HG03159 (cell line): ENCODE data around the gene PARL.

Source experiments
- ATAC-seq: cut with Tn5 transposase; IDR thresholded peaks from one replicate; pipeline ENCODE4 v1.9.1; 2021; ENCODE audit warnings: mild to moderate bottlenecking, moderate library complexity; ENCODE audit not compliant: unreplicated experiment

Gene PARL

DNA sequence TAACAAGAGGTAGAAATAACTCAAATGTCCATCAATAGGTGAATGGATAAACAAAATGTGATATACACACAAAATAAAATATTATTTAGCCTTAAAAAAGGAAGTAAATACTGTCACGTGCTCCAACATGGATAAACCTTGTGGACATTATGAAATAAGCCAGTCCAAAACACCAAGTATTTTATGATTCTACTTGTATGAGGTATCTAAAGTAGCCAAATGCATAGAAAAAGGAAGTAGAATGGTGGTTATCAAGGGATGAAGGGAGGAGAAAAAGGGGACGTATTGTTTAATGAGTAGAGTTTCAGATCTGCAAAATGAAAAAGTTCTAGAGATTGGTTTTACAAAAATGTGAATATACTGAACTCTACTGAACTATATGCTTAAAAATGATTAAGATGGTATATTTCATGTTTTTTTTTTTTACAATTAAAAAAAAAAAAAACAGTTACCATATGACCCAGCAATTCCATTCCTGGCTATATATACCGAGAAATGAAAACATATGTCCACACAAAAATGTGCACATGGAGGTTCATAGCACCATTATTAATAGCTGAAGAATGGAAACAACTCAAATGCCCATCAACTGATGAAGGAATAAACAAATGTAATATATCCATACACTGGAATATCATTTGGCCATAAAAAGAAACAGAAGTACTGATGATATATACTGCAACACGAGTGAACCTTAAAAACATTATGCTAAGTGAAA is 30.2 kb downstream of the PARL start:
- ATAC-seq = no peak

DNA sequence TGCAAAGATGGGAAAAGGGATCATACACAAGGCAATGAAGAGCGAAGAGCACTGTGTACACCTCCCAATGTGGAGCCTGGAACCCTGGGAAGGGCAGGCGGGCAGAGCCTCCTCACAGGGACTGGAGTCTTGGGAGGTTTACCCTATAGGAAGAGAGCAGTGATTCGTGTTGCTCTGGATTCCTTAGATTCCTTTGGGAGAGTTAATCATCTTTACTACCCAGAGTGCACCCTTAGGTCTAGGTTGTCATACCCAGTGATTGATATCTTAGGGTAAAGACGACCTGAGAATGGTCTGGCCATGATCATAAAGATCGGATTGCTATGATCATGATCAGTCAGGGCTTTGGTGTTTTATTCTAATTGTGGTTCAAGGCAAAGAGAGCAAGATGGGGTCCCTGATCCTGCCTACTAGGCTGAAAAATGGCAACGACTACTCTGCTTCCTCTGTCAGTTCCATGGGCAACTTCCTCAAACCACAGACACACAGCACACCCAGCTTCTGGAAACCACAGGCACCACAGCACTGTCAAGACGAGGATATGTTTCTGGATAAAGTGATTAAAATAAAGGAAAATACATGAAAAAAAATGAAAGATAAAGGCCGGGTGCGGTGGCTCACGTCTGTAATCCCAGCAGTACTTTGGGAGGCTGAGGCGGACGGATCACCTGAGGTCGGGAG is 38.9 kb downstream of the PARL start:
- ATAC-seq = no peak

DNA sequence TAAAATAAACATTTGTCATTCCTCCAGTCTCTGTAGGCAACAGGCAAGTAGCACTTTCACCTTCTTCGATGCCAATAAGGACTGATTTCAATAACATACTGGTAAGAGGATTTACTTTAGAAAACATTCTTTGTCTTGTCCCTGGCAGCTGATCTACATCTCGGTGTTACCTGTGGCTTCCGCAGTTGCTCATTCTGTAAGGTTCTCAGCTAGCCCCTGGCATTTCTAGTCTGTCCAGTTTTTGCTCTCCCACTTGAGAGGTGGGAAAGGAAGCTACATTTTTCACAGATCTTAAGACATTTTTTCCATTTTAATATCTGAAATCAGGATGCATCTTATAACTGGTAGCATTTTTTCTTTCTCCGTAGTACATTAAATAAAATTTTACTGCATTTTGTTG is 39.6 kb downstream of the PARL start:
- ATAC-seq = no peak

DNA sequence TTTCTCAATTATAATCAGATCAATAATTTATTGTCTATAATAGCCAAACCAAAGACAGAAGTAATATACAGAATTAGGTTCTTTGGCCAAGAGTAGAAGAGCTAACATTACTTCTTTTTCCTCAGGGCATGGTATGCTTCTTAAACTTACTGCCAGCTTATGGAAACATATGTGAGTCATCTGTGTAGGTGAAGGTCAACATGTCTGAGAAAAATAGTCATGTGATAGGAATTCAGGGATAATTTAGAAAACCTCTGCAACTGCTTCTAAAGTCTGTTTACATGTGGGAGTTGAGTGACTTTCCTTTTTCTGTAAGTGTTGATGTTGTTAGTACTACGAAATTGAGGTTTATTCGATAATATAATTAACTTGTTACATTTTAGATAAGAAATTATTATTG is 40.1 kb downstream of the PARL start:
- ATAC-seq = no peak

DNA sequence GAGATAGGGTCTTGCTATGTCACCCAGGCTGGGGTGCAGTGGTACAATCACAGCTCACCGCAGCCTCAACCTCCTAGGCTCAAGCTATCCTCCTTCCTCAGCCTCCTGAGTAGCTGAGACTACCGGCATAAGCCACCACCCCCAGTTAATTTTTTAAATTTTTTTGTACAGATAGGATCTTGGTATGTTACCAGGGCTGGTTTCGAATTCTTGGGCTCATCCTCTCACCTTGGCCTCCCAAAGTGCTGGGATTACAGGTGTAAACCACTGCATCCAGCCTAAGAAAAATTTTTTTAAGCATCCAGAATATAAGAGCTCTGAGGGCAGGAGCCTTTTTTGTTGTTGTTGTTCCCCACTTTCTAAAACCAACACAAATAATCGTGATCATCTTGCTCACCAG is 44.9 kb downstream of the PARL start:
- ATAC-seq = no peak

DNA sequence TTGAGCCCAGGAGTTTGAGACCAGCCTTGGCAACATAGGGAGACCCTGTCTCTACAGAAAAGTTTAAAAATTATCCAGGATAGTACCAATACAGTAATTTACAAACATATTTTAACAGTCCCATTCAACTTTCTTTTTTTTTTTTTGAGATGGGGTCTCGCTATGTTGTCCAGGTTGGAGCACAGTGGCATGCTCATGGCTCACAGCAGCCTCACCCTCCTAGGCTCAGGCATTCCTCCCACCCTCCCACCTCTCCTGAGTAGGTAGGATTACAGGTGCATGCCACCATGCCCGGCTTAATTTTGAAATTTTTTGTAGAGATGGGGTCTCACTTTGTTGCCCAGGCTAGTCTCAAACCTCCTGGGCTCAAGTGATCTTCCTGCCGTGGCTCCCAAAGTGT is 46.8 kb downstream of the PARL start:
- no peak for ATAC-seq

DNA sequence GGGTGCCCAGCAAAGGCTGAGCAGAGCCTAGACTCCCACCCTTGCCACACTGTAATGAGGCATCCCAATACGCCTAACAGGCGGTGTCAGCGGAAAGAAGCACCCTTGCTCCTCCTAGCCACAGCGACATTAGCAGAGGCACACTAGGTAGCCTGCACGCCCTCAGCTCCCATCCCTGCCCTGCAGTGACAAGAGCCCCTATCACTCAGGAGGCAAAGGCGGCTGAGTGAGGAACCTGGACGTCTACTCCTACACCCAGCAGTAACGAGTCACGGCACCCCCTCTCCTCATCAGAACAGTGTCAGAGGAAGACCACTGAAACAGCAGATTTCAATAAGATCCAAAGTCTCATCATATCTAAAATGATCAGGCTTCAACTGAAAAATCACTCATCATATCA is 47.3 kb downstream of the PARL start:
- no peak for ATAC-seq

DNA sequence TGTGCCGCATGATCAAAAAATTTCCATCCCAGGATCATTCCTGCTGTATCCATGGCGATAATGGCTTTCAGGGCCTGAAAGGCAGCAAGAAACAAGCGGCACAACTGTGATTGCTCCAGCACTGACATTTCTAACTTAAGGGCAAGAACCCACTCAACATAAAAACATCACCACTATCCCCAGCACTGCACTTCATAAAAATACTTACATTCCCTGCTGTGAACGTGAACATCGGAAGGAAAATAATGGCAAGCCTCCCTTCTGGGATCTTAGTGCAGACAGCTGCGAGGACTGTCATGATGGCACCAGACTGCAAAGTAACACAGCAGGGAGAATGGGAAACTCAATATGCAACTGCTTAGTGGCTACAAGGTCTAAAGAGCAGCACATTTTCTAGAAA is 51.2 kb downstream of the PARL start:
- no peak for ATAC-seq

DNA sequence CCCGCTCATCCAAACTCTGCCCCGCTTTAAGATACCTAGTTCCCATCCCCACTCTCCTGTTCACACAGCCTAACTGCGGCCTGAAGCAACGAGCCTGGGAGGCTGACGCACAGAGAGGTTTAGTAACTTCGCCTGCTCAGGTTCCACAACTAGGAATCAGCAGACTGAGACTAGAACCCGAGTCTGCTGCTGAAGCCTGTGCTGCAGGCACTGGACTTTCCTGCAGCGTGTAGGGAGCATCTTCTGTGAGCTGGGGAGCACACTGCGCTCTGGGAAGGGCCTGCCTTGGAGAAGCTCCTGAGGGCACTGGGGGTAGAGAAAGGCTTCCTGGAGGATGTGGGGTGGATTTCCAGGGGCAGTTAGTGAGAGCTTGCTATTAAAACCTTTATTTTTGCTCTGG is 54.5 kb downstream of the PARL start:
- ATAC-seq = no peak

DNA sequence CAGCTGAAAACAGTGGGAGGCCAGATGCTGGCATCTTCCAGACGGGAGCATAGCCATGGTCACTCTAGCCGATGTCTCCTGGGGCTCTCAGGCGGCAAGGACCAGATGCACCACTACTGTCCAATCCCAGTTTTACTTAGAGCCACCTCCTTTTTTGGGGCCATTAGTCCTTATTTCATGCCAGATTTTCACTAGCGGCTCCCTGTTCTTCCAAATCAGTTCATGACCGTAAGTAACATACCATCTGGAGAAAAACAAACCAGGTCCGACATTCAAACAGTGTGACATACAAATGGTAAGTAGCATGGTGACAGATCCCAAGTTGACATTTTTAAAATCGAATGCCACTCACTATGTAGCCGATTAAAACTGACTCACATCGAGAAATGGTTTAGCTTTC is 55.2 kb downstream of the PARL start:
- no peak for ATAC-seq

DNA sequence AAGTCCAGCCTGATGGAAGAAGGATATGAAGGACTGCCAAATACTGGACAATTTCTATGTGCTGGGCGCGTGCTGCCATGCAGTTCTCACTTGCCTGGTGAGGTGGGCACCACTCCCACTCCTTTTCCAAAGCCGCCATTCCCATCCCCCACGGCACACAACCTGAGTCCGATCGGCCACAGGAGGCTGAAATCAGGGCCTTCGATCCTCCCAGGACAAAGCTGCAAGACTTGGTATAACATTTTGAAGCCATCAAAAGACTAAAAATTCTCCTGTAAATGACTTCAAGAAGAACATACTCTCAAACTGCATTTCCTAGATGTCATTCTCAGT is 56.2 kb downstream of the PARL start:
- ATAC-seq = no peak

DNA sequence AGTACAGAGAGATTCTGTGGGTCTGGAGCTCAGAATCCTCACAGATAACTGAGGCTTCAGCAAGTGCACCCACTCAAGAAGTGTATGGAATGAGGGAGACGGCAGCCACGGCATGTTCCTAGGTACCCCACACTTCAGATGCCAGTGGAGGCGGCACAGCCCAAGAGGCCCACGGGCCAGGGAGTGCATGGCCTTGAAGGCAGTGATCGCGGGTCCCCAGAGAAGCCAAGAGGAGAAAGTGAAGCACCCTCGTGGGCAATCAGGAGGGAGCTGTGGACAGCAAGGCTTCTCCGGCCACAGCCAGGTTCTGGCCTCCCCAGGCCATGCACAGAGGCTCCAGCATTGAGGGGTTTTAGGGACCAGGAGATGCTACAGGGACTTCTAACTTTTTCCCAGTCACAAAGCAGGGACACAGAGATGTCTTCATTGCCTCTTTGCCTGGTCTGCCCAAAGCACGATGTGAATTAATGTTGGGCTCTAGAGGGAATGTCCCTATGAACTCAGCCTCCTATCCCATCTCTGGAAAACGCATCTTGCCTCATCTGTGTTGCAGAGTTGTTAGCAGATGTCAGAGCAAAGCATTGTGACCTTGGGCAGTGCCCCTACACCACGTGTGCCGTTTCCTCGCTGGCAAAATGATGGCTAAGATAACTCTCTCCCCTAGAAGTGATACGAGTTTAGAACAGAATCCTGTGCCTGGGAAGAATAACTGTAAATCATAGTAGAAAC is 56.7 kb downstream of the PARL start:
- ATAC-seq = no peak

DNA sequence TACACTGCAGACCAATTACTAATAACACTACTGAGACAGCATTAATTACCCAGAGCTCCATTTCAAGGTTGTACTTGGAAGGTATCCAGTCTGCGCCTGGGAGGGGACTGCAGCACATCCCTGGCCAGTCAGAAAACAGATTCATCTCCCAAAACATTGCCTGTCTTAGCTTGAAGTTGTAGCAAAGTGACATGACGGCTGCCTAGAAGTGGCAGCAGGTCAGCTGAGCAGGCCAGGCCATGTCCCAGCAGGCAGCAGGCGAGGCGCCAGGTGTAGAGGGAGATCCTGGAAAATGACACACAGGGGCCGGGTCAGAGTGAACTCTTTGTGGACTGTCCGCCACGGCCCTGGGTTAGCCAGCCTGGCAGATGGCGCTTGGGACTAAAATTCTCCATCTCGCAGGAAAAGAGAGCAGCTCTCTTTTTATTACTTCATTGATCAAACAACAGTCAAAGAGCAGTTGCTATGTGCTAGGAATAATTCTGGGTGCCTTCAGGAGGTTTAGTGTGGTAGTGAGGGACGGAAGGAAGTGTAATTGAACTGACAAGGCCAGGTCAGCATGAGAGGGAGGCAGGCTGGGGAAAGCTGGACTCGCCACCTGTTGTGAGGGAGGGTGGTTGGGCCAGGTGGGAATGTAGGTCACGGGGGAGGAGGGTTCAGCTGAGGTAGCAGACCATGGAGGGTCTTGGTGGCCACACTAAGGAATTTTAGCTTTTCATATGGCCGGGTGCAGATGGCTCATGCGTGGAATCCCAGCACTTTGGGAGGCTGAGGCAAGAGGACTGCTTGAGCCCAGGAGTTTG is 58.0 kb downstream of the PARL start:
- no peak for ATAC-seq

DNA sequence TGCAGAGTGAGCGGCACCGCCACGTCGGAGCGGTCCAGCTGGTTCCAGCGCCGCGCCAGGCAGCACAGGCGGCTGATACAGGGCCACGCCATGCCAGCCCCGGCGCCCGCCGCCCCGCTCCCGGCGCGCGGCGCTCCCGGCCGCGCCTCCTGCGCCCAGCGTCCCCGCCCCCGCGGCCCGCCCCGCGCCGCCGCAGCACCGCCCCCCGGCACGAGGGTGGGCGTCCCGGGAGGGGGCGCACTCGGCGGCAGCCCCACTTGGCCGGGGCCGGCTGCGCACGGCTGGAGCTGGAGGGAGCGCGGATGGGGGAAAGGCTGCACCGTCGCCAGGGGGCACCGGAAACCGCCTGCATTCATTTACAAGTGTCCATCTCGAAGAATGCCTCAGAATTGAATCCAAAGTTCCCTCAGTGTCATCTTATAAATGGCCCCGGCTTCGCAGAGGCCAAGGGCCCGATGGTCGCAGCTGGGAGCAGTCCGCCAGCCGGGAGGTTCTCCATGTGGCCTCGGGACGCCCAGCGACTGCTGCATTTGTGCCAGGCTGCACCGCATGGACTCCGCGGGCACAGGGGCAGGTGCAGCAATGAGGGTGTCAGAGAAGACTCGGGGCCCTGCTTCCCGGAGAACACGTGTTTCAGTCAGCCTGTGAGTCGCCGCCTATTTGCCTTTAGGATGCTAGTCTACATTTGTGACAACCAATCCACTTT is 59.1 kb downstream of the PARL start, which contains the start of gene MAP6D1:
Gene MAP6D1 (minus strand): TSS at position 122 of the 706 bp plus-strand sequence. CDS start 30 bp downstream, at position 92.
- ATAC-seq = no peak

DNA sequence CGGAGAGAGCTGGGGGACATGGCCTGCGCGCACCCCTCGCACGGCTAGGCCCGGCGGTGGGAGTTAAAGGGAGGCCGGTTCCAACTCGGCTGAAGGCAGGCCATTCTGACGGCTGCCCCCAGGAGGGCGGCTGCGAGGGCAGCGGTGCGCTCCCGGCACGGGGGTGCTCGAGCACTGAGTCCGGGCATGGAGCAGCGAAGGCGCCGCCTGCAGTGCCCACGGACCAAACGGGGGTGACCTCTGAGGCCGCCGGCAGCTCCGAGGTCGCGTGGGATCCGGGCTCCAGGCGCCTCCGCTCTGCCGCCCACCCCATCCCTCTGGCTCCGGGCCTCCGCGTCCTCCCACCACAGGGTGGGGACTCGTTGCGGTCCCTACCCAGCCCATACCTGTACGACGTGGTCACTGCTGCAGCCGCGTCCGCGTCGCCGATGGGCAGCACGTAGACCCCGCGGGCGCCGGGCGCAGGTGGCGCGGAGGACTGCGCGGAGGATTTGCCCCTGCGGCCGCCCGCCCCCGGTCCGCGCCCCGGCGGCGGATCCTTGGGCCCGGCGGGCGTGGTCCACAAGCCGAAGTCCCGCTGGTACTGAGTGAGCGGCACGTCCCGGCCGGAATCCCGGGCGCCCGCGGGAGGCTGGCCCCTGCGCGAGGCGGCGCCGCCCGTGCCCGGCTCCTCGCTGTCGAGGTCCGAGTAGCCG is 59.8 kb downstream of the PARL start:
- ATAC-seq = no peak

DNA sequence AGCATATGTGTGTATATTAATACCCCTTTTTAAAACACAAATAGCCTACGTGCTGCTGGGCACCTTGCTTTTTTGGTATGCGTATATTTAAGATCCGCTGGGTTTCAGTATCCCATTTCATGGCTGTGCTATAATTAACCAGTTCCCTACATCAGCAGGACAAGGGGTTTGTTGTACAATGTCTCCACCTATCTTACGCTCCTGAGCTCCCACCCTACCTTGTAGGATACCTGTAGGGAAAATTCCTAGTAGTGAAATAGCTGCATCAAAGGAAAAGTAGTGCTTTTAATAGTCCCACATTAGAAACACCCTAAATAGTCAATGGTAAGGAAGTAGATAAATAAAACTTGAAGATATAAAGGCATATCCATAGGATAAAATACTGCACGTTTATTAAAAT is 60.7 kb downstream of the PARL start:
- no peak for ATAC-seq

DNA sequence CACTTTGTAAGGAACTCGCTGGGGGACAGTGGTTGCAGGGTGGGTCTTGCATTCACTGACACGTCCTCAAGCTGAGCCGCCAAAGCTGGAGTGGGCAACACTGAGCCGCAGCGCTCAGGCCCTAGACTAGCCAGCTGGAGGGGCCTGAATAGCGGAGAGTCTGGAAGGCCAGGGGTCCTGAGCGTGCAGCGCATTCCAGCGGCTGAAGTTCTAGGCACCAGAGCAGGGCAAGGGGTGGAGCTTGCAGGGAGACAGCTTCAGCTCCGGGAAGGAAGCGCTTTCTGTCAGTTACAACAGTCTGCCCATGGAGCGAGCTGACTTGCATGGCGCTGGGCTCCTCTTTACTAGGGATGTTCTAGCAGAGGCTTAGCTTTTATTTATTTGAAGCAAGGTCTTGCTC is 62.0 kb downstream of the PARL start:
- no peak for ATAC-seq

DNA sequence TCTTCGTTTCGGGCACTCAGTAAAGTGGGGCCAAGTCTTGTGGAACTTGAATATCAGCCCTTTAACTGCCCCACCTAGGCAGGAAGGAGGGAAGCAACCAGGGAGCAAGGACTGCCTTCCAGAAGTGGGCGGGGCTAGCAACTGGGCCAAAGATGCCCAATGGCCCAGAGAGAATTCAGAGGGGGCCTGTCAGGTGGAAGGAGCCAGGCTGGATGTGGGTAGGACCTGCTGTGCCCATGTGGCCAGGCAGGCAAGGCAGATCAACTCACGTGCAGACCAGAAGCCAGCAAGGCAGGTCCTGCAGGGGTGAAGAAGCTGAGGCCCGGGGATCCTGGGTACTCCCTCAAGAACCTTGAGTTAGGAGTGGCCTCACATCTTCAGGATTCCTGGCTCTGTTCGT is 64.8 kb downstream of the PARL start:
- no peak for ATAC-seq

DNA sequence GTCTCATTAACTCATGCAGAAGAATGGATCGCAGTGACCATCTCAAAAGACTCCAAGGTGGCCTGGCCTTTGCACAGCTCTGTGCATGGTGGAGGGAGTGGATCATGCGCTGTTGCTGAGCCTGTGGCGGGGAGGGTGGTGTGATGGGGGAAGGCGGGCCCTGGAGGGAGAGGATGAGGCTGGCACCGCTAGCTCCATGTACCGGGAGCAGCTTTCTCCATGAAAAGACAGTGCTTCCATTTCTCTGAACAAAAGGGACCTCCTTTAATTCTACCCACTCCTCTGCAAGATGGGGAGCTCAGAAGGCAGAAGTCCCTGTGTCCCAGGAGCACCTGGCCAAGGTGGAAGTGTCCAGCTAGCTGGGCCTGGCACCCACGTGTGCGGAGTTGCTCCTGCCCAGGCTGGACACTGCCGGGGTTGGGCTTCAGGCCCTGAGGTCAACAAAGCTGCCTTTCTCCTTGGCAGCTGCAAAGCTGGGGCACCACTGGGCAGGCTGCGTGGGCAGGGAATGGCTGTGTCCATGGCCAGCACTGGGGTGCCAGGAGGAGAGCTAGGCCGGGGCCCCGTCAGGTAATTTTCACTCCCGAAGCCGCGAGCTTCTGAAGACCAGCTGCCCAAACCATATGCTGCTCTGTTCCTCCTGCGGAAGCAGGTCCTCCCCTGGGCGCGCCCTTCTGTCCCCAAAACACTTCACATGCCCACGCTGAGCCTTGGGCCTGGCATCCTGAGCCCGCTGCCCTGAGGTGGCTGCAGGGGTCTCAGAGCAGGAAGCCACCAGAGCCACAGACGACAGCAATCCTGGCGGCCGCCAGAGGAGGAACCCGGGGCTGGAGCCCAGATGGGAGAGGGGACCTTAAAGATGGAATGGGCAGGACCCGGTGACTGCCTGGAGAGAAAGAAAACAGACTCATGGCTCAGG is 65.7 kb downstream of the PARL start:
- ATAC-seq = no peak
